ENCODE results near the gene ABHD17C. TPM values are rescaled to one million over a fixed set of nuclear protein-coding genes. Genes with fewer than 3 reads are reported as not detected.
A peak's percentile ranks its signal among the peaks of the same experiment; 100 is the strongest.
"Not testable (repeated sequence)": the region's sequence is repeated elsewhere in the genome, so short reads cannot be mapped to it uniquely, and the experiment has no call there.

The ABHD17C gene
- total RNA-seq, 1 donor from 2014 or later = 7.9 TPM

GRCh38 chr15:80730926-80731325, 35.8 kb downstream of the ABHD17C start:
- DNase-seq = no peak

- no peak for DNase-seq
Measured at GRCh38 chr15:80732167-80732566, 37.1 kb downstream of the ABHD17C start.

- DNase-seq = no peak
Measured at GRCh38 chr15:80732818-80733217, 37.7 kb downstream of the ABHD17C start.

- DNase-seq = no peak
Measured at GRCh38 chr15:80733460-80733859, 38.4 kb downstream of the ABHD17C start.

- no peak for DNase-seq
Measured at GRCh38 chr15:80735344-80735743, 40.2 kb downstream of the ABHD17C start.

GRCh38 chr15:80736560-80736959, 41.5 kb downstream of the ABHD17C start:
- no peak for DNase-seq

- DNase-seq = no peak
Measured at GRCh38 chr15:80739919-80740318, 44.8 kb downstream of the ABHD17C start.

GRCh38 chr15:80742081-80742480, 47.0 kb downstream of the ABHD17C start:
- DNase-seq = no peak

- DNase-seq = no peak
Measured at GRCh38 chr15:80743189-80743833, 48.2 kb downstream of the ABHD17C start.

GRCh38 chr15:80744415-80744814, 49.3 kb downstream of the ABHD17C start:
- DNase-seq = no peak

- DNase-seq = no peak
Measured at GRCh38 chr15:80744826-80745225, 49.7 kb downstream of the ABHD17C start.

- no peak for DNase-seq
Measured at GRCh38 chr15:80745888-80746287, 50.8 kb downstream of the ABHD17C start.

- DNase-seq = no peak
Measured at GRCh38 chr15:80747317-80748053, 52.4 kb downstream of the ABHD17C start.

- no peak for DNase-seq
Measured at GRCh38 chr15:80749589-80749988, 54.5 kb downstream of the ABHD17C start.

- peak; percentile 24 for DNase-seq
Measured at GRCh38 chr15:80750575-80750974, 55.5 kb downstream of the ABHD17C start.

GRCh38 chr15:80752204-80752603, 57.1 kb downstream of the ABHD17C start:
- DNase-seq = no peak

GRCh38 chr15:80753161-80753560, 58.1 kb downstream of the ABHD17C start:
- no peak for DNase-seq

GRCh38 chr15:80754014-80754413, 58.9 kb downstream of the ABHD17C start:
- DNase-seq = no peak

- no peak for DNase-seq
Measured at GRCh38 chr15:80755885-80756284, 60.8 kb downstream of the ABHD17C start.

GRCh38 chr15:80758130-80758745, 63.1 kb downstream of the ABHD17C start:
- no peak for DNase-seq

- peak; percentile 27 for DNase-seq
Measured at GRCh38 chr15:80760960-80761359, 65.8 kb downstream of the ABHD17C start.

- no peak for DNase-seq
Measured at GRCh38 chr15:80761754-80762153, 66.6 kb downstream of the ABHD17C start.

- DNase-seq = not testable (repeated sequence)
Measured at GRCh38 chr15:80763235-80763634, 68.1 kb downstream of the ABHD17C start.

- no peak for DNase-seq
Measured at GRCh38 chr15:80764535-80764934, 69.4 kb downstream of the ABHD17C start.
